Adrenal gland (tissue), 12 donors: ENCODE results near the gene PABPC1L. TPM values are rescaled to one million over a fixed set of nuclear protein-coding genes. Genes with fewer than 3 reads are reported as not detected.
"Not testable (repeated sequence)": the region's sequence is repeated elsewhere in the genome, so short reads cannot be mapped to it uniquely, and the experiment has no call there.

Experiments
- DNase-seq, 7 donors: peaks; one replicate each; pipeline ENCODE4 v3.0.0-alpha.2; 2019 to 2020
- H3K27ac ChIP-seq, 5 donors: fragments of 200-600 bp; sonication (generic) in 4 of 5; 1 replicate in 3 of 5; 2 replicates in 2 of 5; pipeline versions ENCODE4 v1.5.1 to v1.8.0; 2016 to 2020; ENCODE audit warnings: mild to moderate bottlenecking in 1 of 5
- H3K27me3 ChIP-seq: fragments of 200-600 bp; 2 replicates; pipeline ENCODE4 v1.8.0; 2021
- H3K36me3 ChIP-seq, 2 donors: fragments of 200-600 bp; replicated peaks in 1 of 2; 1 replicate in 1 of 2; 2 replicates in 1 of 2; pipeline versions ENCODE4 v1.5.1 to v1.8.0; 2018 to 2022
- H3K4me1 ChIP-seq, 2 donors: fragments of 200-600 bp; replicated peaks in 1 of 2; 1 replicate in 1 of 2; 2 replicates in 1 of 2; pipeline versions ENCODE4 v1.5.1 to v1.8.0; 2018 to 2021
- H3K4me3 ChIP-seq, 4 donors: fragments of 200-600 bp; sonication (generic) in 3 of 4; one replicate each; pipeline ENCODE4 v1.5.1; 2016 to 2018
- H3K9me3 ChIP-seq, 3 donors: fragments of 200-600 bp; sonication (generic) in 1 of 3; replicated peaks in 1 of 3; 1 replicate in 2 of 3; 2 replicates in 1 of 3; pipeline versions ENCODE4 v1.5.1 to v1.8.0; 2016 to 2021
- POLR2A ChIP-seq, 2 donors: fragments of 450-650 bp; IDR thresholded peaks; one replicate each; pipeline ENCODE4 v1.6.1; 2017; ENCODE audit warnings: antibody characterized with exemption in 2 of 2, mild to moderate bottlenecking in 2 of 2, moderate library complexity in 1 of 2
- WGBS, 4 donors: extraction: QIAGEN DNeasy Blood & Tissue Kit in 2 of 4; methylation state at CpG; one replicate each; pipeline versions ENCODE4 v1.1.5 to v1.1.7; 2013 to 2017; 5-methylcytosine and 5-hydroxymethylcytosine counted together
- intact Hi-C, 2 donors: fragments of 100-400 bp; cut with DNase I; formaldehyde crosslinking; loops; one replicate each; pipeline versions ENCODE4 v1.14.1 to v1.15.0; 2022 to 2023
- polyA plus RNA-seq, 3 donors: library from polyadenylated mRNA; stranded (reverse); fragments of 200-250 nt in 2 of 3; fragments of 350-450 nt in 1 of 3; fragmentation: Illumina TruSeq in 1 of 3; extraction: RNeasy Lipid Tissue Mini Kit (QIAGEN cat#74804) in 1 of 3; gene quantifications; one replicate each; pipeline ENCODE4 v1.2.3, GENCODE V29; 2013 to 2014
- total RNA-seq, 9 donors: library from RNA; depleted of rRNA in 4 of 9; stranded (reverse); fragments of >200 nt in 4 of 9; fragments of 120-200 nt in 1 of 9; fragmentation: NEBNext Ultra II Directional in 1 of 9; extraction: Animal tissue kit (Norgen Biotek cat#: 25700) in 1 of 9; gene quantifications; one replicate each; pipeline versions ENCODE4 v1.1.0 to v1.2.4, GENCODE V29; 2013 to 2023
- TF ChIP-seq, protein P1 (sequence below), 6 experiments: fragments of 450-650 bp in 4 of 6; fragments of 200-600 bp in 2 of 6; sonication (generic) in 1 of 6; IDR thresholded peaks; 1 replicate in 5 of 6; 2 replicates in 1 of 6; pipeline versions ENCODE4 v1.5.1 to v1.8.0; 2016 to 2021; ENCODE audit warnings: antibody characterized with exemption in 6 of 6, mild to moderate bottlenecking in 2 of 6, moderate library complexity in 1 of 6
- donor health status: healthy with polysubstance abuse.
- donor health status: Bipolar disorder and iron deficiency.
- donor health status: DM: yes; HTN: yes; CAD: no.
- donor health status: DM: no; HTN: no; CAD: no.
- donor health status: DM: no; HTN: no; CAD: no.
- donor health status: DM: yes; HTN: yes; CAD: no.

Gene PABPC1L
- total and polyA plus RNA-seq, 12 donors = 2.8 to 90.3 (median 13.1) TPM

DNA sequence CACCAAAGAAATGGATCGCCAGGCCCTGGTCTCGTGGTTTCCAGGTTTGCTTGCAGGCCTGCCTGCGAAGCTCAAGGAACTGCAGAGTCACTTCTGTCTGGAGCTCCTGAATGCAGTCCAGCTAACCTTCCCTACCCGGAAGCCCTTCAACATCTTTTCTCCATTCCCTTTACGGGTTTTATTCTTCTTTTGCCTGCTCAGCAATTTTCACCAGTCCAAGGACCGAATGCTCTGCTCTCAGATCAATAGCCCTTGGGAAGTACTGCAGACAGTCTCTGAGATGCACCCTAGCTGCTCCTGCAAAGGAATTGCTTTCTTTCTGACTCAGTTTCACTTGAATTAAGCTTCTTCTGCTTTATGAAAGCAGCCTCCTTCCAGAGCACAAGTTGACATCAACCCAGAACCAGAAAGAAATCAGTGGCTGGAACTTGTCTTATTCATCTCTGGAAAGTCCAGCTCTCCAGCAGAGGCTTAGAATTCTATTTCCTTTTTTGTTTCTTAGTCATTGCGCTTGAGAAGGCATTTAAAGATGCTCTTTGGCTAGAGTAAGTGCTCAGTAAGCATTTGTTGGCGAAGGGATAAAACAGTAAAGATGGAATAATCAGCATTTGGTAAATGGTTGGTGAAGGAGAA lies 43.0 kb upstream of the PABPC1L start:
- Histone ChIP-seq H3K9me3 (no peaks in the 10 kb centered on the region), H3K27me3 (no peaks in the 10 kb centered on the region), H3K36me3 (no peaks in the 10 kb centered on the region), H3K4me3 (peak overlapping the region in 1 of 4 donors; percentile 23), H3K27ac (no peak overlapping the region), H3K4me1 (peaks cover 0 to 16% of the 10 kb centered on the region in 2 donors)
- DNase-seq = no peak
- TF ChIP-seq POLR2A (IDR thresholded peaks at IDR 0.05) = no peak
- TF ChIP-seq, protein P1, sequence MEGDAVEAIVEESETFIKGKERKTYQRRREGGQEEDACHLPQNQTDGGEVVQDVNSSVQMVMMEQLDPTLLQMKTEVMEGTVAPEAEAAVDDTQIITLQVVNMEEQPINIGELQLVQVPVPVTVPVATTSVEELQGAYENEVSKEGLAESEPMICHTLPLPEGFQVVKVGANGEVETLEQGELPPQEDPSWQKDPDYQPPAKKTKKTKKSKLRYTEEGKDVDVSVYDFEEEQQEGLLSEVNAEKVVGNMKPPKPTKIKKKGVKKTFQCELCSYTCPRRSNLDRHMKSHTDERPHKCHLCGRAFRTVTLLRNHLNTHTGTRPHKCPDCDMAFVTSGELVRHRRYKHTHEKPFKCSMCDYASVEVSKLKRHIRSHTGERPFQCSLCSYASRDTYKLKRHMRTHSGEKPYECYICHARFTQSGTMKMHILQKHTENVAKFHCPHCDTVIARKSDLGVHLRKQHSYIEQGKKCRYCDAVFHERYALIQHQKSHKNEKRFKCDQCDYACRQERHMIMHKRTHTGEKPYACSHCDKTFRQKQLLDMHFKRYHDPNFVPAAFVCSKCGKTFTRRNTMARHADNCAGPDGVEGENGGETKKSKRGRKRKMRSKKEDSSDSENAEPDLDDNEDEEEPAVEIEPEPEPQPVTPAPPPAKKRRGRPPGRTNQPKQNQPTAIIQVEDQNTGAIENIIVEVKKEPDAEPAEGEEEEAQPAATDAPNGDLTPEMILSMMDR (IDR thresholded peaks at IDR 0.05) = no peak
- WGBS, 4 donors = 66 to 76% (median 70%) methylated on average over 8 of the region's 8 CpGs
- intact Hi-C loops = loop anchor here (2.0 to 5.0 kb wide), 3 partner anchors 115 to 185 kb away; no protein-coding TSS in a partner anchor

- DNase-seq = no peak
- TF ChIP-seq, protein P1 (IDR thresholded peaks at IDR 0.05) = no peak
- TF ChIP-seq POLR2A (IDR thresholded peaks at IDR 0.05) = no peak
- Histone ChIP-seq H3K4me3 (no peak overlapping the region), H3K27ac (no peak overlapping the region), H3K27me3 (no peaks in the 10 kb centered on the region), H3K4me1 (peaks cover 0 to 5% of the 10 kb centered on the region in 2 donors), H3K36me3 (no peaks in the 10 kb centered on the region), H3K9me3 (no peaks in the 10 kb centered on the region)
- intact Hi-C loops = loop anchor here in 1 of 2 donors (5.0 kb wide), 2 partner anchors 117 to 187 kb away; no protein-coding TSS in a partner anchor
- 70 to 74% (median 72%) methylated on average over 5 of the region's 5 CpGs for WGBS, 4 donors
These were observed 40.4 kb upstream of the PABPC1L start for GRCh38 chr20:44869471-44869870.

DNA sequence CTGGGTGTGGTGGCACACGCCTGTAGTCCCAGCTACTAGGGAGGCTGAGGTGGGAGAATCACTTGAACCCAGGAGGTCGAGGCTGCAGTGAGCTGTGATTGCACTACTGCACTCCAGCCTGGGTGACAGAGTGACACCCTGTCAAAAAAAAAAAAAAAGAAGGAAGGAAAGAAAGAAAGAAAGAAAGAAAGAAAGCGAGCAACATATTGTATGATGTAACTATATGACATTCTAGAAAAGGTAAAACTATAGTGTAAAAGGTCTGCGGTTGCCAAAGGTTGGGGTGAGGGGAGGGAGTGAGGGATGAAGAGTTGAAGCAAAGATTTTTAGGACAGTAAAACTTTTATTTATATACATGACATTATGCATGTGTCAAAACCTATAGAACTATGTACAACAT lies 27.5 kb upstream of the PABPC1L start:
- H3K27ac ChIP-seq, H3K27me3 ChIP-seq, H3K9me3 ChIP-seq, intact Hi-C loops, H3K36me3 ChIP-seq, DNase-seq, H3K4me3 ChIP-seq: not testable (repeated sequence)
- H3K4me1 ChIP-seq = peaks cover 10 to 14% of the 10 kb centered on the region in 2 donors
- 82 to 89% (median 85%) methylated on average over 4 of the region's 4 CpGs for WGBS, 4 donors

GRCh38 chr20:44883214-44883902 lies 26.5 kb upstream of the PABPC1L start:
- Histone ChIP-seq H3K4me1 (peaks cover 17 to 24% of the 10 kb centered on the region in 2 donors), H3K27ac (no peak overlapping the region), H3K9me3 (no peaks in the 10 kb centered on the region), H3K27me3 (no peaks in the 10 kb centered on the region), H3K4me3 (no peak overlapping the region), H3K36me3 (no peaks in the 10 kb centered on the region)
- WGBS, 4 donors = 85 to 90% (median 87%) methylated on average over 7 of the region's 7 CpGs
- intact Hi-C loops = no loop called here
- no peak for DNase-seq
- no peak for TF ChIP-seq POLR2A (IDR thresholded peaks at IDR 0.05)
- TF ChIP-seq, protein P1 (IDR thresholded peaks at IDR 0.05) = no peak
